Dermis blood vessel endothelial cell (primary cell): Measurements from ENCODE around the gene P4HA2. TPM values are rescaled to one million over a fixed set of nuclear protein-coding genes. Genes with fewer than 3 reads are reported as not detected.

Experiments
- DNase-seq: peaks from one replicate; pipeline ENCODE4 v3.0.0; 2010
- total RNA-seq: library from RNA; depleted of rRNA; stranded (reverse); fragments of >200 nt; gene quantifications from 2 replicates; pipeline ENCODE4 v1.2.3, GENCODE V29; 2014

P4HA2 gene
- total RNA-seq, 1 donor from 2014 or later: 62.8 TPM

- no peak for DNase-seq
Observed at GRCh38 chr5:132264546-132265335, 37.1 kb upstream of the P4HA2 start.

DNA sequence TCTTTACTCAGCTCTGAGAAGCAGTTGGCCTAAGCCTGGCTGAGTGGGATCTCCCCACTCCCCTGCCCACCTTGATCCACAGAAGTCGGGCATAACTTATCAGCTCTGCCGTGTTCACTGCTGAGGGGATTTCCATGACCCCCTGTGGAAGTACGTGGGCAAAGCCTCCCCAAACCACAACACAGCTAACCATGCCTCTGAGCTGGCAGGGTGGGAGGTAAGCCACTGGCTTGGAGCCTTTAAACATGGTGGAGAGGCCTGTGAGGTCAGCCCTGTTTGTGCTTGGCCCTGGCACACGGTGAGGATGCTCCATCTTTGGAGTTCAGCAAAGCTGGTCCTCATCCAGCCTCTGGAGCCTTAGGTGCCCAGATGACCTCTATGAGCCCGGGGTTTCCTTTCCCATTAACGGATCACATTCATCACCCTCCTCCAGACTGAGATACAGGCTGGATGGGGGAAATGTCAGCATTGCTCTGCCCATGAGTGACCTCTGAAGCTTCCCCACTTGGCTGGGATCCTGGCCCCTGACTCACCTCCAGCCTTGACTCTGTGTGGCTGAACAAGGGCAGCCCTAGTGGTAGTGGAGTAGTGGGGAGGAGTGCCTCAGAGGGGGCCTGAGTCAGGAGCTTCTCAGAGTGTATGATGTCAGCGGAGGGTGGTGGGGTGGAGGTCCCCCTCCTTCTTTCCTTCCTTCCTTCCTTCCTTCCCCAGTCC lies 36.1 kb upstream of the P4HA2 start:
- DNase-seq: peak; percentile 86

DNA sequence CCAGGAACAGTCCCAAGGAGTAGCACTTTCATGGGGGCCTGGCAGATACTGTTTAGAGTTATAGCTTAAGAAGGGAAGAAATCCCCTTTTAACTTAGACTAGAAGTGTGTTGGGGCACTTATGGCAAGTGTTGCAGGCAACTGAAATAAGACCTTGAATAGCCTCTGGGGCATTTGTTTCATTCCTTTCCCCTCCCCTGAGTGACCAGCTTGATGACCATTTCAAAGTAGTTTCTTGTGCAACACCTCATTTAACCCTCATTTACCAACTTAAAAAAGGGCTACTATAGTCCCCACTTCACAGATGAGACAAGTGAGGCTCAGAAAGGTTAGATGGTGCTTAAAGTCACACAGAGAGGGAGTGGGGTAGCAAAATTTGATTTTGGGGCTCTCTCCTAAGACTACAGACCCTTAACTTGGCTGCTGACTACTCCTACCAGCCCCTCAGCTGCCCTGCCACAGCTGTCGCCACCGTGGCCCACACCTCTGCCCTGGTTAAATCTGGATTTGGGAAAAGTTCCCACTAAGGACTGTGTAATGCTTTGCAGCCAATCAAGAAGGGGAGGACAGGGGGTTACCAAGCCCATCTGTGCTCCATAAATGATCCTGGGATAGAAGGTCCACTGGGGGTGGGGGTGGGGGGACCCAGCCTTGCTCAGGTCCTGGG lies 35.4 kb upstream of the P4HA2 start:
- no peak for DNase-seq

- no peak for DNase-seq
Observed at GRCh38 chr5:132261881-132262845, 34.5 kb upstream of the P4HA2 start.

DNA sequence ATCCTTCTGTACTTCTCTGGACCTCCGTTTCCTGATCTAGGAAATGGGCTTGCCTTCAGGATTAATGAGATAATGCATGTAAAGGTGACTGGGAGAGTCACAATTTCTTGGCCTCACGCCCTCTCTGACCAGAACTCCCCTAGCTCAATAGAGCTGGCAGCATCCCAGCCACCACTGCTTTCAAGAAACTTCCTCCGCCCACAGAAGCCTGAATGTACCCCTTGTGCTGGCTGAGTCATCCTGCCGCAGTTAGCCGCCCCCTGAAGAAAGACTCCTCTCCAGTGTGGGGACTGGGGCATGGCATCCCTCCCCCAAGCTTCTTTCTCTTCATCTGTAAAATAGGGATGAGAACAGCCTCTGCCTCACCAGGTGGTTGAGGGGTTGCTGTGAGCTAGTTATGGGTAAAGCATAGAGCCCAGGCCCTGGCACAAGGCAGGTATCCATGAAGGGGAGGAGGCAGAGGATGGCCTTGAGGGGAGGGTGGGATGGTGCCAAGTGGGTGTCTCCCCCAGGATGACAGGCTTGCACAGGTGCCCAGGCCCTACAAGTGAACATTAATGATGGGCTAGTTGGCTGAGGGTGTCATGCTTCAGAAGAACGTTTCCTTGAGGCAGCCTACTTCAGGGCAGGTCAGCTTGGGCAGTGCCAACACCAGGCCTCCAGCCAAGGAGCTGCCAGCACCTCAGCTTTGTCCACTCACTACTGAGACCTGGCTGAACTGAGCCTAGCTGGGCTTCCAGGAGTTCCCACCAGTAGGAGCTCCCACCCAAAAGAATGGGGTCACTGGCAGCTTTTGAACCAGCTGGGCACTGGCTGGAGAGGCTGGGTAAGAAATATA lies 33.3 kb upstream of the P4HA2 start:
- DNase-seq: peak; percentile 95

DNA sequence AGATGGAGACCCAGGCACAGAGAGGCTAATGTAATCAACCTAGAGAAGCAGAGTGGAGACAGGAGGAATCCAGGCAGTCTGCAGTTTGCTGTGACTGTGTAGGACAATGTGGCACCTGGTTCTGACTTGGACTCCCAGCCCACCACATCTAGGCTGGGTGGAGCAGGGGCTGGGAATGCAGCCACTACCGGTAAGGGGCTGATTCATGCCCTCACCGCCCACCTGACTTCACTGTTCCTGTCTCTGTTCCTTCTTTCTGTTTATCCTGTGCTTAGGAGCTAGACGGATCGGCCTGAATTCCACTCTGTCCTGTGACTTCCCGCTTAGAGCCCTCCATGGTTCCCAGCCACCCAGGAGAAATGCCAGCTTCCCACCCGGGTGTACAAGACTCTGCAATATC lies 32.4 kb upstream of the P4HA2 start:
- peak; percentile 56 for DNase-seq

- DNase-seq: peak; percentile 77
Observed at GRCh38 chr5:132259069-132259851, 31.6 kb upstream of the P4HA2 start.

- DNase-seq: peak; percentile 65
Observed at GRCh38 chr5:132258102-132259068, 30.7 kb upstream of the P4HA2 start.

DNA sequence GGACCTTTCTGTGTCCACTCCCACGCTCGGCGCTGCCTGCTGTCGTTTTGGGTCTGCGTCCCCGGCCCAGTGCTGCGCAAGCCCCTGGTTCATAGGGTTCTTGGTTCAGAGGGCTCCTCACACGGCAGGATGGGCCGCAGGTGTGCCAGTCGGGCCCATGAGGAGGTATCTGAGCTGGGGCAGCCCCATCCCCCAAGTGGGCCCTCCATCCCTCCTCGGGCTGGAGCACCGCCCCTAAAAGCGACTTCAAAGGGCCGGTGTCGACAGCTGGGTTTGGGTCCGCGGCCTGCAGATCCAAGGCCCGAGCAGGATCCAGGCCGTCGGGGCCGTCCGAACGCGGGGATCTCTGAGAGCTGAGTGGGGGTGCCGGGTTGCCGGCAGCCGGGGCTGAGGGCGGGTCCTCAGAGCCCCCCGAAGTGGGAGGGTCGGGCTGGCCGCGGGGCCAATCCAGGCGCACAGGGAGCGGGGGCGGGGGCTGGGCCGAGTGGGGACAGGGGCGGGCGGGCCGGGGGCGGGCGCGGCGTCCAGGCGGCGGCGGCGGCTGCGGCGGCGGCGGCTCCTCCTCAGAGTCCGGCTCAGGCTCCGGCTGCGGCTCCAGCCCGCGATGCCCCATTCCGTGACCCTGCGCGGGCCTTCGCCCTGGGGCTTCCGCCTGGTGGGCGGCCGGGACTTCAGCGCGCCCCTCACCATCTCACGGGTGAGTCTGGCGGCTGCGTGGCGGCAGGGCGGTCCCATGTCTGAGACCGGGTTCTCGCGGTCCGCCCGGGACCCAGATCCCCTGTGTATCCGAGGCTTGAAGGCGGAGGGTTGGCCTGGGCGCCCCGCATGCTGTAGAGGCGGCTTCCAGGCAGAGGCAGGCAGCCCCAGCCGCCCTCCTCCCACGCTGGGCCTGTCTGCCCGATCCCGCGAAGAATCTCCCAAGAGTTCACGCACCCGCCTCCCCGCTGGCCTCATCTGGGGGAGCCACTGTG lies 29.8 kb upstream of the P4HA2 start, which contains the start of gene PDLIM4:
TSS of gene PDLIM4 (plus strand) at position 566 of the 971 bp plus-strand sequence. CDS start at position 605, 39 bp downstream.
- peak; percentile 61 for DNase-seq

- DNase-seq: no peak
Observed at GRCh38 chr5:132256783-132257130, 29.1 kb upstream of the P4HA2 start.

DNA sequence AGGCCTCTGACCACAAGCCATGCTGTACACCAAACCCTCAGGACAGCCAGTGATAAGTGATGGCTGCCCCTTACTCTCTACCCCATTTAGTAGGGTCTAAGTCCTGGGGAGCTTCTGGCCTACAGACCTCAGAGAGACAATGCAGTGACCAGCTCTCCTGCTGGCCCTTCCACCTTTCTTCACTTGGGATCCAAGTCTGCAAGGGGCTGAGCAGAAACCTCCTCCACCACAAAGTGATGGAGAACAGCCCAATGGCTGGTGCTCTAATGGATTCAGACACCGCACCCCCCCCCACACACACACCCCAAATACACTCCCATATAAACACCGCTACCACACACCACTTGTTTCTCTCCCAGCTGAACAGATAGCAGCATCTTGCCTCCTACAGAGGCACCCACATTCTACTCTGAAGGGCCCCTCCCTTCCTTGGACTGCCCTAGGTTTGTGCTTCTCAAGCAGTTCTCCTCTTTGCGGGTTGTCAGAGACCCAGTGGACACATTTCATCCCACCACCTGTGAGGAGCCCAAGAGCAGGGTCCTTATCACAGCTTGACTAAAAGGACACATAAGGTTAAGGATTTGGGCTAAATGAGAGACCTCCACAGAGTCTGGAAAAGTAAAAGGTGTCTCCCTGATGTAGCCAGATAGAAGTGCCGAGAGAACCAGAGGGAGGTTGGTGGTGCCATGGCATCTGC lies 28.6 kb upstream of the P4HA2 start:
- no peak for DNase-seq

DNA sequence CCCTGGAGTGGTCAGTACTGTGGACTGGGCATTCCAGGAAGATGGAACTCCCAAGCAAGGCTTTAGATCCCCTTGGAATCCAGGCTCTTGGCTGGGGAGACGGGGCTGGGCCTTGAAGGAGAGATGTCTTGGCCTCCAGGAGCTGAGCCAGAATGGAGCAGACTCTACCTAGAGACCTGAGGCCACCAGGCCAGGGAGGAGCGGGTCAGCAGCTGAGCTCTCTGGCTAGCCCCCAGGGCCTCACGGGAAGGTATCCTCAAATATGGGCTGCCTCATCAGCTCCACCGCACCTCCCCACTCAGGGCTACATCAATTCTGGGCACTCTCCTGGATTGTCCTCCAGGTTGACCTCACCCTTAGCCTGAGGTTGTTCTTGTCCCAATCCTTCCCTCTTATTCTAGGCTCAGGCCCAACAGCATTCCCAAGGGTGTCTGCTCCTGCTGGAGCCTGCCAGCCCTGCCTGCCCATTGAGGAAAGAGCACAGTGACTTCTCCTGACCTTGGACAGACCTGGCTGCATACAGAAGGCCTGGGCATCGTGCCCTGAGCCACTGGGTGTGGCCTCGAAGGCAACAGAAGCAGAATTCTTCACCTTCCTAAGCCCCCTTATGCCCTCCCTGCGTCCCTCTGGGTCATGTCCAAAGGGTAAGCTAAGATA lies 26.8 kb upstream of the P4HA2 start:
- no peak for DNase-seq

GRCh38 chr5:132253452-132254320 lies 26.0 kb upstream of the P4HA2 start:
- DNase-seq: no peak

- DNase-seq: no peak
Observed at GRCh38 chr5:132253008-132253441, 25.4 kb upstream of the P4HA2 start.

- DNase-seq: no peak
Observed at GRCh38 chr5:132251220-132251725, 23.6 kb upstream of the P4HA2 start.
